ENCODE measurements around the gene CD22.

- TF ChIP-seq CTCF (IDR thresholded peaks at IDR 0.05; ENCODE audit: low read depth, low read length, poor library complexity, severe bottlenecking) = no peak
- TF ChIP-seq EZH2phosphoT487 (IDR thresholded peaks at IDR 0.05; ENCODE audit: borderline replicate concordance, low read length) = no peak
These were observed 8.8 kb upstream of the CD22 start for GRCh38 chr19:35320065-35320713.

Measured in DOHH2 (cell line).